SK-N-MC (cell line): ENCODE measurements around the gene SEMA4D.

Source experiments
- EZH2 ChIP-seq: fragments of 200-600 bp; sonication (generic); IDR thresholded peaks from one replicate; pipeline ENCODE4 v1.6.1; 2017; ENCODE audit warnings: antibody characterized with exemption
- POLR2AphosphoS5 ChIP-seq: IDR thresholded peaks from 2 replicates; pipeline ENCODE4 v1.6.1; 2012; ENCODE audit warnings: mild to moderate bottlenecking, low read depth, low read length, borderline replicate concordance

DNA sequence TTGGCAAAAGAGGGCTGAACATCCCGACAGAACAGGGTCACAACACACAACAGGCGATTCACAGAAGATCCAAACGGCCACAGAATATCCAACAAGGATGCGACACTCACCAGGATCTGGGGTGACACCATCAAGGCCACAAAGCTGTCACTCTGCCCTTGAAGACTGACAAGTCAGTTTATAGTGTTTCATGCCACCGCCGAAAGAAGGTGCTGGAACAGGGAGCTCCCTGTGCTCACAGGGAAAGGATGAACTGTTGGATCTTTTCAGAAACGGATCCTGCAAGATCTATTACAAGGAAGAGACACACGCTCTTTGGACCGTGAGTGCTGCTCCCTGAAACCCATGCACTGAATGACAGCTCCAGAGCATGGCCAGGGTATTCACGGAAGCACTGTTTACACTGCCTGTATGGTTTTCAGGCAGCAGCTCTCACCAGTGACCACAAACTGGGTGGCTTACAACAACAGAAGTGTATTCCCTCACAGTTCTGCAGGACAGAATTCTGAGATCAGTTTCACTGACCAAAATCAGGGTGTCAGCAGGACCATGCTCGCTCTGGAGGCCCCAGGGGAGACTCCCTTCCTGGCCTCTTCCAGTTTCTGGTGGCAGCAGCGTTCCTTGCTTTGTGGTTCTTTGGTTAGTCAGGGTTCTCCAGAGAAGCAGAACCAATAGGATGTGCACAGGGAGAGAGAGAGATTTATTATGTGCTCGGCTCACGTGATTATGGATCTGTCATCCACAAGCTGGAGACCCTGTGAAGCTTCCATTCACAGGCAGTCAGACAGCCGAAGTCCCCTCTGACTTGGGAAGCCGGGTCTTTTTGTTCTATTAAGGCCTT lies 52.8 kb downstream of the SEMA4D start:
- TF ChIP-seq EZH2: no peak
- no peak for TF ChIP-seq POLR2AphosphoS5
